ENCODE measurements around the gene HHAT.
"Not testable (repeated sequence)": the region's sequence is repeated elsewhere in the genome, so short reads cannot be mapped to it uniquely, and the experiment has no call there.

The HHAT gene

DNA sequence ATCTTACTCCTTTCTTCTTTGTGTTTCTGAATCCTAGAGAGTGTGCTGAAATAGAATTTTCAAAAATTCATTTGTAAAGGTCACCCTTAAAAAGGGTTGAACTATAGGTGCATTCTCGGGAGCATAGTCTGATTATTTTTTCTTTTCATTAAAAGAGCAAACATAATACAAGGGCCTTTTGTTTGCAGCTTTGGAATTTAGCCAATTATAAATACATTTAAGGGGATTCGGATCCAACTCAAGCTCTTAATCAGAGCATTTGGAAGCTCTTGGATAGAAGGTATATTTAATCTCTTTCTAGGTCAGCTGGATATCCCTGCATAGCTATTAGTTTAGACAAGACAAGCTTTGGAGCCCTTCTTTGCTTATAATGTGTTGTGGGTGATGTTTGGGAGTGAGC is 321.7 kb downstream of the HHAT start:
- TF ChIP-seq, protein P1, sequence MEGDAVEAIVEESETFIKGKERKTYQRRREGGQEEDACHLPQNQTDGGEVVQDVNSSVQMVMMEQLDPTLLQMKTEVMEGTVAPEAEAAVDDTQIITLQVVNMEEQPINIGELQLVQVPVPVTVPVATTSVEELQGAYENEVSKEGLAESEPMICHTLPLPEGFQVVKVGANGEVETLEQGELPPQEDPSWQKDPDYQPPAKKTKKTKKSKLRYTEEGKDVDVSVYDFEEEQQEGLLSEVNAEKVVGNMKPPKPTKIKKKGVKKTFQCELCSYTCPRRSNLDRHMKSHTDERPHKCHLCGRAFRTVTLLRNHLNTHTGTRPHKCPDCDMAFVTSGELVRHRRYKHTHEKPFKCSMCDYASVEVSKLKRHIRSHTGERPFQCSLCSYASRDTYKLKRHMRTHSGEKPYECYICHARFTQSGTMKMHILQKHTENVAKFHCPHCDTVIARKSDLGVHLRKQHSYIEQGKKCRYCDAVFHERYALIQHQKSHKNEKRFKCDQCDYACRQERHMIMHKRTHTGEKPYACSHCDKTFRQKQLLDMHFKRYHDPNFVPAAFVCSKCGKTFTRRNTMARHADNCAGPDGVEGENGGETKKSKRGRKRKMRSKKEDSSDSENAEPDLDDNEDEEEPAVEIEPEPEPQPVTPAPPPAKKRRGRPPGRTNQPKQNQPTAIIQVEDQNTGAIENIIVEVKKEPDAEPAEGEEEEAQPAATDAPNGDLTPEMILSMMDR (IDR thresholded peaks at IDR 0.05; ENCODE audit: control insufficient read depth, insufficient read depth, low read depth, low read length, missing control alignments), result no peak
- H3K4me3 ChIP-seq (ENCODE audit: control insufficient read depth, low read depth, low read length), result no peak overlapping the region
- DNase-seq (ENCODE audit: low read depth), result no peak

DNA sequence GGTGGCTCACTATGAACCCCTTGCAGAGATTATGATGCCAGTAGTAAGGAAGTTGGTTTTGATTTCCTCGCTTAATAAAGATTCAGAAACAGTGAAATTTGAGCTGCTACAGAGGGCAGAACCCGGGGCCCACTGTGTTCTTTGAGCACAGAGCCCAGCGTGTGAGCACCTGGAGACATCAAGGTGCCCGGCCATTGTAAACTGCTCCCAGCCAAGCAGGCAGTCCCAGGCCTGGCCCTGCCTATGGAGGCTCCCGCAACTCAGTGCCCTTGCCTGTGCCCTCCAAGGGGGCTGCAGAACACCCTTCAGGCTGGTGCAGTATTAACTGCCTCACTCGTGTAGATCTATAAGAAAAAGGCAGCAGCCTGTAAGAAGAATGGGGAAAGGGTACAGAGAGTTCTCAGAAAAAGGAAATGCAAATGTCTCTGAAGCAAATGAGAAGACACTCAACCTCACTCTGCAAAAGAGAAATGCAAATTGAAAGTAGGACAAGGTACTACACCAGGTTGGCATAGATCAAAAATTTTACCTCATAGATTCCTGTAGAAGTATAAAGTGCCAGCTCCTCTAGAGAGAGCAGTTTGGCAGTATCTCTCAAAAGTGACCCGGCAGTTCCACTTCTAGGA is 323.7 kb downstream of the HHAT start:
- TF ChIP-seq, protein P1 (IDR thresholded peaks at IDR 0.05; ENCODE audit: control insufficient read depth, insufficient read depth, low read depth, low read length, missing control alignments), result no peak
- H3K4me3 ChIP-seq (ENCODE audit: control insufficient read depth, low read depth, low read length), result no peak overlapping the region

DNA sequence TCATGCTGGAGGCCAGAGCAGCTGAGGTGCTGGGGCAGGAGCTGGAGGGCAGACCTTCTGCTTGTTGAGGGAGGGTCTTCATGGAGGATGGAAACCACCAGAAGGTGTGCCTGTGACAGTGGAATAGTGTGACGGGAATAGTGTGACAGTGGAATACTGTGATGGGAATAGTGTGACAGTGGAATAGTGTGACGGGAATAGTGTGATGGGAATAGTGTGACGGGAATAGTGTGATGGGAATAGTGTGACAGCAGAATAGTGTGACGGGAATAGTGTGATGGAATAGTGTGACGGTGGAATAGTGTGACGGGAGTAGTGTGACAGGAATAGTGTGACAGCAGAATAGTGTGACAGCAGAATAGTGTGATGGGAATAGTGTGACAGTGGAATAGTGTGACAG is 325.1 kb downstream of the HHAT start:
- DNase-seq (ENCODE audit: low read depth), result no peak
- no peak overlapping the region for H3K4me3 ChIP-seq (ENCODE audit: control insufficient read depth, low read depth, low read length)
- TF ChIP-seq, protein P1 (IDR thresholded peaks at IDR 0.05; ENCODE audit: control insufficient read depth, insufficient read depth, low read depth, low read length, missing control alignments), result no peak

More for the DNA sequence above, 323.7 kb downstream of the HHAT start:
- no peak for DNase-seq (ENCODE audit: low read depth)

- DNase-seq (ENCODE audit: low read depth), result no peak
- TF ChIP-seq, protein P1 (IDR thresholded peaks at IDR 0.05; ENCODE audit: control insufficient read depth, insufficient read depth, low read depth, low read length, missing control alignments), result no peak
- no peak overlapping the region for H3K4me3 ChIP-seq (ENCODE audit: control insufficient read depth, low read depth, low read length)
Measured at GRCh38 chr1:210654176-210654981, 325.7 kb downstream of the HHAT start.

DNA sequence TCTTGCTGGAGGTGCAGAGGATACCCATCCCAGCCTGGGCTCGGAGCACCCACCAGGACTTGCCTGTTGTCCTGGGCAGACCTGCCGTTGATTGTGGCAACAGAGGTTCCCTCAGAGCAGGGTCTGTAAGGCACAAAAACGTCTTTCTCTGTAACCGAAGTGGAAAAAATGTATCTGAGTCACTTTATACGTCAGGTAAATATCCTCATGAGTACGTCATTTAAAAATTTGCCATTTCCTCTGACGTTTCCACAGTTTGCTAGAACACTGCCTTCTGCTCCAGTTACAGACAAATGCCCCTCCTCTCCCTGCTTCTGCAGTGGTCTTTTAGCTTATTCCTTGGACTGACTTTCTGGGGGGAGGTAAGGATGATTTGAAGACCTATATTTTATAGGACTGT is 326.8 kb downstream of the HHAT start:
- no peak overlapping the region for H3K4me3 ChIP-seq (ENCODE audit: control insufficient read depth, low read depth, low read length)
- TF ChIP-seq, protein P1 (IDR thresholded peaks at IDR 0.05; ENCODE audit: control insufficient read depth, insufficient read depth, low read depth, low read length, missing control alignments), result no peak
- no peak for DNase-seq (ENCODE audit: low read depth)

- TF ChIP-seq, protein P1 (IDR thresholded peaks at IDR 0.05; ENCODE audit: control insufficient read depth, insufficient read depth, low read depth, low read length, missing control alignments), result no peak
- no peak overlapping the region for H3K4me3 ChIP-seq (ENCODE audit: control insufficient read depth, low read depth, low read length)
- DNase-seq (ENCODE audit: low read depth), result no peak
Measured at GRCh38 chr1:210657806-210658205, 329.1 kb downstream of the HHAT start.

- not testable (repeated sequence) for DNase-seq (ENCODE audit: low read depth); H3K4me3 ChIP-seq (ENCODE audit: control insufficient read depth, low read depth, low read length)
Measured at GRCh38 chr1:210661520-210661919, 332.8 kb downstream of the HHAT start.

Measured in AG09309 (cell line).